CD14-positive monocyte (primary cell): ENCODE measurements around the gene PKHD1. TPM values are rescaled to one million over a fixed set of nuclear protein-coding genes. Genes with fewer than 3 reads are reported as not detected.

Experiments
- DNase-seq, 3 donors: peaks; one replicate each; pipeline ENCODE4 v3.0.0-alpha.2; 2011 to 2022
- H2AFZ ChIP-seq: 2 replicates; pipeline ENCODE4 v1.6.0; 2012; ENCODE audit warnings: mild to moderate bottlenecking, low read depth, low read length, inconsistent platforms; ENCODE audit not compliant: insufficient read depth, poor library complexity, severe bottlenecking
- H3K27ac ChIP-seq, 2 donors: 1 replicate in 1 of 2; 2 replicates in 1 of 2; pipeline ENCODE4 v1.5.1; 2012 to 2013; ENCODE audit warnings: low read length in 2 of 2, control low read depth in 1 of 2, inconsistent platforms in 1 of 2, low read depth in 1 of 2, mild to moderate bottlenecking in 1 of 2
- H3K27me3 ChIP-seq, 2 donors: one replicate each; pipeline versions ENCODE4 v1.6.0 to v1.6.1; 2011 to 2013; ENCODE audit warnings: low read length in 2 of 2; ENCODE audit not compliant: control insufficient read depth in 2 of 2, insufficient read depth in 2 of 2
- H3K36me3 ChIP-seq, 2 donors: replicated peaks in 1 of 2; 1 replicate in 1 of 2; 2 replicates in 1 of 2; pipeline versions ENCODE4 v1.5.1 to v1.6.1; 2012 to 2013; ENCODE audit warnings: low read length in 2 of 2, control low read depth in 1 of 2, inconsistent platforms in 1 of 2, mild to moderate bottlenecking in 1 of 2; ENCODE audit not compliant: insufficient read depth in 2 of 2, control insufficient read depth in 1 of 2
- H3K4me1 ChIP-seq, 2 donors: 1 replicate in 1 of 2; 2 replicates in 1 of 2; pipeline versions ENCODE4 v1.5.1 to v1.6.1; 2012 to 2013; ENCODE audit warnings: low read length in 2 of 2, control low read depth in 1 of 2, inconsistent platforms in 1 of 2, mild to moderate bottlenecking in 1 of 2, moderate library complexity in 1 of 2; ENCODE audit not compliant: insufficient read depth in 2 of 2, control insufficient read depth in 1 of 2
- H3K4me2 ChIP-seq: replicated peaks from 2 replicates; pipeline ENCODE3; 2012; ENCODE audit warnings: low read length, moderate library complexity, mild to moderate bottlenecking; ENCODE audit not compliant: poor library complexity, severe bottlenecking; ENCODE audit errors: extremely low read depth
- H3K4me3 ChIP-seq, 3 experiments: fragments of 200-600 bp in 1 of 3; sonication (generic) in 1 of 3; replicated peaks in 1 of 3; 1 replicate in 2 of 3; 2 replicates in 1 of 3; pipeline ENCODE4 v1.5.1; 2011 to 2013; ENCODE audit warnings: low read length in 3 of 3, mild to moderate bottlenecking in 3 of 3, control low read depth in 2 of 3, low read depth in 2 of 3, inconsistent platforms in 1 of 3, moderate library complexity in 1 of 3
- H3K79me2 ChIP-seq: 2 replicates; pipeline ENCODE4 v1.6.0; 2012; ENCODE audit warnings: mild to moderate bottlenecking, control low read depth, inconsistent platforms, low read length, moderate library complexity; ENCODE audit not compliant: insufficient read depth
- H3K9ac ChIP-seq: 2 replicates; pipeline ENCODE4 v1.6.0; 2017; ENCODE audit warnings: low read length, mild to moderate bottlenecking; ENCODE audit not compliant: insufficient read depth, poor library complexity, severe bottlenecking
- H3K9me3 ChIP-seq, 2 donors: replicated peaks in 1 of 2; 1 replicate in 1 of 2; 2 replicates in 1 of 2; pipeline versions ENCODE4 v1.5.1 to v1.6.1; 2012 to 2013; ENCODE audit warnings: low read length in 2 of 2, control low read depth in 1 of 2; ENCODE audit not compliant: control insufficient read depth in 1 of 2, insufficient read depth in 1 of 2
- H4K20me1 ChIP-seq: 2 replicates; pipeline ENCODE4 v1.6.0; 2012; ENCODE audit warnings: mild to moderate bottlenecking, low read length, control low read depth, moderate library complexity; ENCODE audit not compliant: insufficient read depth
- H3K27ac Mint-ChIP-seq, 7 donors: one replicate each; pipeline ENCODE4 v1.8.0; 2020; ENCODE audit warnings: mild to moderate bottlenecking in 7 of 7, mixed read lengths in 7 of 7, moderate library complexity in 6 of 7, inconsistent platforms in 2 of 7
- H3K27me3 Mint-ChIP-seq, 3 donors: one replicate each; pipeline ENCODE4 v1.8.0; 2021 to 2022; ENCODE audit warnings: low read depth in 3 of 3, mild to moderate bottlenecking in 3 of 3, mixed read lengths in 3 of 3, moderate library complexity in 3 of 3, inconsistent platforms in 1 of 3
- H3K36me3 Mint-ChIP-seq, 2 donors: one replicate each; pipeline ENCODE4 v1.8.0; 2020; ENCODE audit warnings: mixed read lengths in 2 of 2, inconsistent platforms in 1 of 2, mild to moderate bottlenecking in 1 of 2
- H3K4me1 Mint-ChIP-seq: one replicate; pipeline ENCODE4 v1.8.0; 2020; ENCODE audit warnings: mild to moderate bottlenecking, mixed read lengths
- H3K4me3 Mint-ChIP-seq, 2 donors: one replicate each; pipeline ENCODE4 v1.8.0; 2020; ENCODE audit warnings: mild to moderate bottlenecking in 2 of 2, mixed read lengths in 2 of 2, moderate library complexity in 1 of 2
- H3K9me3 Mint-ChIP-seq, 7 donors: one replicate each; pipeline ENCODE4 v1.8.0; 2020 to 2022; ENCODE audit warnings: mixed read lengths in 7 of 7, mild to moderate bottlenecking in 6 of 7, moderate library complexity in 6 of 7, inconsistent platforms in 2 of 7
- CTCF ChIP-seq: fragments of 200-600 bp; IDR thresholded peaks from one replicate; pipeline ENCODE4 v1.8.0; 2022; ENCODE audit warnings: antibody characterized with exemption, mild to moderate bottlenecking
- WGBS: methylation state at CpG from one replicate; pipeline ENCODE4 v1.1.5; 2013; ENCODE audit warnings: missing lambda C conversion rate; ENCODE audit not compliant: insufficient coverage; 5-methylcytosine and 5-hydroxymethylcytosine counted together
- intact Hi-C, 2 donors: fragments of 100-400 bp; cut with micrococcal nuclease; formaldehyde crosslinking; loops; one replicate each; pipeline versions ENCODE4 v1.15.0 to v1.15.1; 2023
- polyA plus RNA-seq, 3 donors: library from polyadenylated mRNA; depleted of rRNA in 1 of 3; unstranded in 2 of 3; stranded (reverse) in 1 of 3; fragments of 300-500 nt in 2 of 3; fragments of >200 nt in 1 of 3; fragmentation: Illumina TruSeq in 2 of 3; gene quantifications; 1 replicate in 2 of 3; 2 replicates in 1 of 3; pipeline ENCODE4 v1.2.3, GENCODE V29; 2012 to 2021

The PKHD1 gene
- polyA plus RNA-seq, 3 donors, result not detected

GRCh38 chr6:51827580-51827979, 259.8 kb downstream of the PKHD1 start:
- no peaks in the 10 kb centered on the region for H3K4me1 ChIP-seq
- no peak for TF ChIP-seq CTCF
- Mint-ChIP-seq H3K27me3 (no peaks in the 10 kb centered on the region), H3K9me3 (no peaks in the 10 kb centered on the region), H3K4me3 (no peak overlapping the region), H3K27ac (no peak overlapping the region), H3K36me3 (no peaks in the 10 kb centered on the region), H3K4me1 (no peaks in the 10 kb centered on the region)
- H2AFZ ChIP-seq, result no peak overlapping the region
- no peaks in the 10 kb centered on the region for H3K79me2 ChIP-seq
- DNase-seq, result no peak
- intact Hi-C loops, result no loop called here
- no peak overlapping the region for H3K27ac ChIP-seq
- no peak overlapping the region for H3K4me2 ChIP-seq
- no peaks in the 10 kb centered on the region for H4K20me1 ChIP-seq
- H3K9ac ChIP-seq, result no peak overlapping the region
- no peak overlapping the region for H3K4me3 ChIP-seq
- WGBS, result no CpG with 5 or more reads among the region's 1 CpG
- no peaks in the 10 kb centered on the region for H3K27me3 ChIP-seq
- H3K36me3 ChIP-seq, result no peaks in the 10 kb centered on the region
- no peaks in the 10 kb centered on the region for H3K9me3 ChIP-seq

GRCh38 chr6:51824940-51825339, 262.5 kb downstream of the PKHD1 start:
- H3K27me3 Mint-ChIP-seq, result peaks cover 0 to 1% (median 0%) of the 10 kb centered on the region in 3 donors
- Histone ChIP-seq H3K36me3 (no peaks in the 10 kb centered on the region), H3K79me2 (no peaks in the 10 kb centered on the region), H3K27me3 (no peaks in the 10 kb centered on the region), H3K27ac (no peak overlapping the region), H3K4me1 (no peaks in the 10 kb centered on the region), H3K4me3 (no peak overlapping the region), H4K20me1 (no peaks in the 10 kb centered on the region), H3K9ac (no peak overlapping the region), H3K4me2 (no peak overlapping the region), H3K9me3 (no peaks in the 10 kb centered on the region), H2AFZ (no peak overlapping the region)
- no peaks in the 10 kb centered on the region for H3K4me1 Mint-ChIP-seq
- no peak for TF ChIP-seq CTCF
- no peak overlapping the region for H3K27ac Mint-ChIP-seq
- no peaks in the 10 kb centered on the region for H3K9me3 Mint-ChIP-seq
- intact Hi-C loops, result no loop called here
- no peaks in the 10 kb centered on the region for H3K36me3 Mint-ChIP-seq
- no peak overlapping the region for H3K4me3 Mint-ChIP-seq
- no peak for DNase-seq
